Measurements from ENCODE around the gene AMMECR1. TPM values are rescaled to one million over a fixed set of nuclear protein-coding genes. Genes with fewer than 3 reads are reported as not detected.
A peak's percentile ranks its signal among the peaks of the same experiment; 100 is the strongest.

Gene AMMECR1
- total and polyA plus RNA-seq, 10 donors: 1.7 to 15.6 (median 9.6) TPM

DNA sequence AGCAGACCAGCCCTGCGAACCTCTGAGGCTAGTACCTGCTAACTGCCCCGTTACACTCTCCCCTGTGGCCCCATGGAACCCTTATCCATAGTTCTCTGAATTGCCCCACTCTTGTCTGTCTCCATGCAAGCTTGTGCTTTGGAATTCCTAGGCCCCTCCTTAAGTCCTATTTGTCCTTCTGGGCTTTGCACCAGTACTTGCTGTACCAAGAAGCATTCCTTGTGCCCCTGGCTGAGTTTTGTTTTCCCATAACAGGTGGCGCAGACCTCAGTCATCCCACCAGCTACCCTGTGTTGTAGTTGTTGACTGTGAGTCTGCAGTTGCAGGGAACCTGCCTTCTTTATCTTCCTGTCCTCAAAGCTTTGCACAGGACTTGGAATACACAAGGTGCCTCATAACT is 147.9 kb downstream of the AMMECR1 start:
- intact Hi-C loops (cut with DNase I; ENCODE audit: low total_unique reads): no loop called here
- WGBS, 5 donors: 74 to 100% (median 90%) methylated on average over 3 of the region's 3 CpGs
- TF ChIP-seq POLR2A (IDR thresholded peaks at IDR 0.05): no peak
- TF ChIP-seq POLR2AphosphoS5 (IDR thresholded peaks at IDR 0.05): no peak
- TF ChIP-seq, protein P1, sequence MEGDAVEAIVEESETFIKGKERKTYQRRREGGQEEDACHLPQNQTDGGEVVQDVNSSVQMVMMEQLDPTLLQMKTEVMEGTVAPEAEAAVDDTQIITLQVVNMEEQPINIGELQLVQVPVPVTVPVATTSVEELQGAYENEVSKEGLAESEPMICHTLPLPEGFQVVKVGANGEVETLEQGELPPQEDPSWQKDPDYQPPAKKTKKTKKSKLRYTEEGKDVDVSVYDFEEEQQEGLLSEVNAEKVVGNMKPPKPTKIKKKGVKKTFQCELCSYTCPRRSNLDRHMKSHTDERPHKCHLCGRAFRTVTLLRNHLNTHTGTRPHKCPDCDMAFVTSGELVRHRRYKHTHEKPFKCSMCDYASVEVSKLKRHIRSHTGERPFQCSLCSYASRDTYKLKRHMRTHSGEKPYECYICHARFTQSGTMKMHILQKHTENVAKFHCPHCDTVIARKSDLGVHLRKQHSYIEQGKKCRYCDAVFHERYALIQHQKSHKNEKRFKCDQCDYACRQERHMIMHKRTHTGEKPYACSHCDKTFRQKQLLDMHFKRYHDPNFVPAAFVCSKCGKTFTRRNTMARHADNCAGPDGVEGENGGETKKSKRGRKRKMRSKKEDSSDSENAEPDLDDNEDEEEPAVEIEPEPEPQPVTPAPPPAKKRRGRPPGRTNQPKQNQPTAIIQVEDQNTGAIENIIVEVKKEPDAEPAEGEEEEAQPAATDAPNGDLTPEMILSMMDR (IDR thresholded peaks at IDR 0.05 in 8 of 11, conservative IDR thresholded peaks at IDR 0.05 in 3 of 11): no peak

DNA sequence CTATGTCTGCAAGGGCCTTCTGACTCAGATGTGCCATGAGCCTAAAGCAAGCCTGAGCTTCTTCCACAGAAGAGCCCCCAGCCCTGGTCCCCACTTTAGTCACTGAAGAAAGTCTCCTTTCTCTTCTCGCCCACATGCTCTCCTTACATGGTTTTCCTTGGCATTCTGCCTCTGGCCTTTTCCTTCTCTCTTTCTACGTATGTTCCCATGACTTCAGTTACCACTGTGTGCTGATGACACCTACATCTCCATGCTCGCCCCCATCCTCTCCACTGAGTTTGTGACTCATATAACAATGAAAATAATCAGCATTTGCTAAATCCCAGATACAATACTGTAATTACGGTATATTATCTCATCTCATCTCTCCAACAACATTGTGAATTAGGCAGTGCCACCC is 149.3 kb downstream of the AMMECR1 start:
- Histone ChIP-seq H3K27ac (no peak overlapping the region), H3K4me3 (no peak overlapping the region), H3K4me1 (peaks cover 0 to 4% (median 0%) of the 10 kb centered on the region in 6 donors), H3K9me3 (no peaks in the 10 kb centered on the region), H3K27me3 (replicated peaks in 1 of 7) (no peaks in the 10 kb centered on the region), H3K36me3 (peaks cover 0 to 26% (median 0%) of the 10 kb centered on the region in 6 donors)
- TF ChIP-seq POLR2A (IDR thresholded peaks at IDR 0.05) (no peak), POLR2AphosphoS5 (IDR thresholded peaks at IDR 0.05) (no peak)
- TF ChIP-seq, protein P1 (IDR thresholded peaks at IDR 0.05 in 8 of 11, conservative IDR thresholded peaks at IDR 0.05 in 3 of 11): no peak
- intact Hi-C loops (cut with DNase I; ENCODE audit: low total_unique reads): no loop called here
- WGBS, 5 donors: 74 to 97% (median 88%) methylated on average over 4 of the region's 4 CpGs
- no peak for DNase-seq

More for the DNA sequence above, 147.9 kb downstream of the AMMECR1 start:
- Histone ChIP-seq H3K27ac (no peak overlapping the region), H3K36me3 (peaks cover 0 to 30% (median 0%) of the 10 kb centered on the region in 6 donors), H3K4me3 (no peak overlapping the region), H3K9me3 (no peaks in the 10 kb centered on the region), H3K27me3 (replicated peaks in 1 of 7) (no peaks in the 10 kb centered on the region), H3K4me1 (peaks cover 0 to 4% (median 0%) of the 10 kb centered on the region in 6 donors)
- DNase-seq: no peak

DNA sequence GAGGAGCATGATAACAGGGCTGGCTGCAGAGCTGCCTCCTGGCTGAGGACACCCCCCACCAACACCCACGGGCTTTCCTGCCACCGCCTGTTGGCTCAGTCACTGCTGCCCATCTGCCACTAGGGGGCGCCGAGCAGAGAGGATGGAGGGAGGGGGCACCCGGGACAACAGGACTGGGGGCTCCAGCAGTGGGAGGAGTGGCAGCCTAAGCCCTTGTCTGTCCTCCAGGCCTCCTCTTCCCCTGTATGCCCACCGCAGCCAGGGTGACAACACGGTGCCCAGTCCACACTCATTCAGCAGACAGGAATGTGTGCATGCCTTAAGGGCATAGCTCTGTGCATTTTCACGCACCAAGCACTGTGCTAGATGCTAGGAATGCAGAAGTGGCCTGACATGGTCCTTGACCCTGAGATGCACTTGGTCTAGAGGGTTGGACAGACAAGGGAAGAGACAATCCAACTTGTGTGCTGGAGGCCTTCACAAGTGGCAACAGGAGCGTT is 149.9 kb downstream of the AMMECR1 start:
- no peaks in the 10 kb centered on the region for H3K9me3 ChIP-seq
- H3K4me1 ChIP-seq: peaks cover 0 to 4% (median 0%) of the 10 kb centered on the region in 6 donors
- H3K4me3 ChIP-seq: no peak overlapping the region
- TF ChIP-seq, protein P1 (IDR thresholded peaks at IDR 0.05 in 8 of 11, conservative IDR thresholded peaks at IDR 0.05 in 3 of 11): peak in 9 of 11 experiments; percentile 18 to 61 (median 55)
- TF ChIP-seq POLR2AphosphoS5 (IDR thresholded peaks at IDR 0.05): peak in 2 of 3 donors; percentile 14 to 30
- TF ChIP-seq POLR2A (IDR thresholded peaks at IDR 0.05): no peak
- DNase-seq: peak; percentile 85
- H3K27ac ChIP-seq: no peak overlapping the region
- no peaks in the 10 kb centered on the region for H3K27me3 ChIP-seq (replicated peaks in 1 of 7)
- intact Hi-C loops (cut with DNase I; ENCODE audit: low total_unique reads): no loop called here
- 33 to 100% (median 46%) methylated on average over 1 to 9 of the region's 9 CpGs for WGBS, 5 donors
- peaks cover 0 to 20% (median 0%) of the 10 kb centered on the region in 6 donors for H3K36me3 ChIP-seq

DNA sequence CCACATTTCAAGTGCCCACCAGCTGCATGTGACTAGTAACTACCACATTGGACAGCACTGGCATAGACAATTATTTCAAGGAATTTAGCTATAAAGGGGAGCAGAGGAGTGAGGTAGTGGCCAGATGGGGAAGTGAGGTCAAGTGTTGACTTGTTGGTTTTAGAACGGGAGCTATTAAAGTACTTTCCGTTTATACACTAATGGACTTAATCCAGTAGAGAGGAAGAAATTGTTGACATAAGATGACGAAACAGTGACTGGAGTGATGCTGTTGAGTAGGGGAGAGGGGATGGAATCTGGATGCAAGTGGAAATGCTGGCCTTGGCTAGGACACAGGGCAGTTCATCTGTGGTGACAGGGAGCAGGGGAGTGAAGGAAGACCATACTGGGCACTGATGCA is 154.4 kb downstream of the AMMECR1 start:
- no peaks in the 10 kb centered on the region for H3K36me3 ChIP-seq
- H3K4me3 ChIP-seq: no peak overlapping the region
- H3K4me1 ChIP-seq: peaks cover 0 to 11% (median 4%) of the 10 kb centered on the region in 6 donors
- WGBS, 5 donors: 54 to 76% (median 69%) methylated on average over 3 of the region's 3 CpGs
- H3K27ac ChIP-seq: no peak overlapping the region
- no peaks in the 10 kb centered on the region for H3K27me3 ChIP-seq (replicated peaks in 1 of 7)
- DNase-seq: no peak
- TF ChIP-seq, protein P1 (IDR thresholded peaks at IDR 0.05 in 8 of 11, conservative IDR thresholded peaks at IDR 0.05 in 3 of 11): no peak
- no peak for TF ChIP-seq POLR2AphosphoS5 (IDR thresholded peaks at IDR 0.05)
- TF ChIP-seq POLR2A (IDR thresholded peaks at IDR 0.05): no peak
- intact Hi-C loops (cut with DNase I; ENCODE audit: low total_unique reads): no loop called here
- no peaks in the 10 kb centered on the region for H3K9me3 ChIP-seq
